Astrocyte of the spinal cord (primary cell): ENCODE data around the gene TPP2.

Experiments used
- DNase-seq: peaks from one replicate; pipeline ENCODE4 v3.0.0; 2011; ENCODE audit warnings: low read depth, low spot score
- H3K4me3 ChIP-seq: 2 replicates; pipeline ENCODE4 v1.5.1; 2011; ENCODE audit warnings: low read depth, mild to moderate bottlenecking, low read length, moderate library complexity
- in situ Hi-C: cut with HindIII; loops from 2 replicates; pipeline ENCODE4 v1.10.0; 2017; ENCODE audit warnings: low sequenced_read_pairs
- TF ChIP-seq, protein P1 (sequence below): IDR thresholded peaks from 2 replicates; pipeline ENCODE4 v1.5.1; 2012; ENCODE audit warnings: low read depth, mild to moderate bottlenecking, low read length, inconsistent platforms

TPP2 gene

DNA sequence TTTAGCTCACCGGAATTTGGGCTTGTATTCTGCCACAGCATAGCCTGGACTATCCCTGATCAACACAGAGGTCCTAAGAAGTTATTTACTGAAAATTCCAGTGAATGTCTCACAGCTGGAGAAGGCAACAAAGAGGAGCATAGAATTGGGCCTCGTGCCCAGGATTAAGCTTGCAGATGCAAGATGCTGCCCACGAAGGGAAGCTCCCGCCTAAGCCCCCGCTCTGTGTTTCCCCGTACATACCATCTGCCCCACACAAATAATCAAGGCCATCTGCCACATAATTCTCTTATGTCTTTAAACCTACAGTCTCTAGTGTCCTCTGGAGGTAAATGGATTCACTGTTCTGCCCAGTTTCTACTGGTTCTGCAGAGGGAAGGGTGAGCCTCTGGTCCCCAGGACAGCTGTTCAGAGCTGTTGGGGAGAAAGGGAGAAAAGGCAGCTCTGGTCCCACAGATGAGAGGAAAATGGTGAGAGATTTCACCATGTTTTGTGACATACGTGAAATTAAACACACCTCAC, 7.4 kb upstream of the TPP2 start:
- no peak overlapping the region for H3K4me3 ChIP-seq
- in situ Hi-C loops: no loop called here
- TF ChIP-seq, protein P1, sequence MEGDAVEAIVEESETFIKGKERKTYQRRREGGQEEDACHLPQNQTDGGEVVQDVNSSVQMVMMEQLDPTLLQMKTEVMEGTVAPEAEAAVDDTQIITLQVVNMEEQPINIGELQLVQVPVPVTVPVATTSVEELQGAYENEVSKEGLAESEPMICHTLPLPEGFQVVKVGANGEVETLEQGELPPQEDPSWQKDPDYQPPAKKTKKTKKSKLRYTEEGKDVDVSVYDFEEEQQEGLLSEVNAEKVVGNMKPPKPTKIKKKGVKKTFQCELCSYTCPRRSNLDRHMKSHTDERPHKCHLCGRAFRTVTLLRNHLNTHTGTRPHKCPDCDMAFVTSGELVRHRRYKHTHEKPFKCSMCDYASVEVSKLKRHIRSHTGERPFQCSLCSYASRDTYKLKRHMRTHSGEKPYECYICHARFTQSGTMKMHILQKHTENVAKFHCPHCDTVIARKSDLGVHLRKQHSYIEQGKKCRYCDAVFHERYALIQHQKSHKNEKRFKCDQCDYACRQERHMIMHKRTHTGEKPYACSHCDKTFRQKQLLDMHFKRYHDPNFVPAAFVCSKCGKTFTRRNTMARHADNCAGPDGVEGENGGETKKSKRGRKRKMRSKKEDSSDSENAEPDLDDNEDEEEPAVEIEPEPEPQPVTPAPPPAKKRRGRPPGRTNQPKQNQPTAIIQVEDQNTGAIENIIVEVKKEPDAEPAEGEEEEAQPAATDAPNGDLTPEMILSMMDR: no peak
- no peak for DNase-seq

DNA sequence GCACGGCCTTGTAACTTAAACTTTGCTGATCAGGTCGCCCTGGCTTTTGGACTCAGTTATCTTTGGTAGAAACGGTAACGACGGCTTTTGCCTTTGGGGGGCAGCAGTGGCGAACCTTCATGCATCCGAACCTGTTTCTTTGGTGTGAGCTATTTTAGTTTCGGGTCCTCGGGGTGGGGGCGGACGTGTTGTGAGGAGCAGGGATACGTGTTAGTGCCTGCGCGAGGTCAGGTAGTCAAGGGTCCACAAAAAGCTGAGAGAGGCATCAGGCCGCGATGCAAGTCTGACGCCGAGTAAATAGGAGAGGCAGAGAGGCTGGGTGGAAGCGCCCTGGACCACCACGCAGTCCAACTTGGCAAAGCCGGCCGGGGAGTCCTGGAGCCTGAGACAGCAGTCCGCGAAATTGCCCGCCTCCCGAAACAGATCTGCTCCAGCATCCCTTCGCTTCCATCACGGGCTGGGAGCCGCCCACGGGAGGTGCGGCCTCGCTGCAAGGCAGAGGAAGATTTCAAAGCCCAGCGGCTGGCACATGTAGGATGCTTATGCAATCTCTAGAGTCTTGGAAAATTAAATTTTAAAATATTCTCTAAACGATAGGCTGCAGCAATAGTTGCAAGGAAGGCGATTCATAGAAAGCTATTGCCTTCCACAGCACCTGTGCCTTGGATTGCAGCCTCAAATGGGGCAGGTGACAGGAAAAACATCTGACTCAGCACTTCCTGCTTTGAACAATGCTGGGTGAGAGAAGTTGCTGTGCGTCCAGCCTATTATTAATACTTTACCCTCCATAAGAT, 4.6 kb upstream of the TPP2 start:
- peak overlapping the region; percentile 61 for H3K4me3 ChIP-seq
- in situ Hi-C loops: no loop called here
- TF ChIP-seq, protein P1: peak; percentile 79
- peak; percentile 72 for DNase-seq

DNA sequence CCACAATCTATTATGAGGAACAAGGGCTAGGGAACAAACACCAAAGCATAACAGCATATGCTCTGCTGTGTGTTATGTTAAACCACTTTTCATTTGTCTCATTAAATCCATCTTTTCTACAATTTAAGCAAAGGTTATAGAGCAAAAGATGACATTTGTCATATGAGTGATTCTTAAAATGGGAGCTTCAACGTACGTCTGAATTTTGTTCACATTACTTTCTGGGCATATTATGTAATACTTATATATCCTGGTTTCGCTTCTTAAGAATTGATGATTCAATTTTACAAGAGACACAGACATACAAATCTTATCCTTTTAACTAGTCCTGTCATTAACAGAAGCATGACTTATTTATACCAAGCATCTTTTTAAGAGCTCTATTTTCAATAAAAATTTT, 3.3 kb upstream of the TPP2 start:
- H3K4me3 ChIP-seq: no peak overlapping the region
- DNase-seq: no peak
- in situ Hi-C loops: no loop called here
- TF ChIP-seq, protein P1: no peak

DNA sequence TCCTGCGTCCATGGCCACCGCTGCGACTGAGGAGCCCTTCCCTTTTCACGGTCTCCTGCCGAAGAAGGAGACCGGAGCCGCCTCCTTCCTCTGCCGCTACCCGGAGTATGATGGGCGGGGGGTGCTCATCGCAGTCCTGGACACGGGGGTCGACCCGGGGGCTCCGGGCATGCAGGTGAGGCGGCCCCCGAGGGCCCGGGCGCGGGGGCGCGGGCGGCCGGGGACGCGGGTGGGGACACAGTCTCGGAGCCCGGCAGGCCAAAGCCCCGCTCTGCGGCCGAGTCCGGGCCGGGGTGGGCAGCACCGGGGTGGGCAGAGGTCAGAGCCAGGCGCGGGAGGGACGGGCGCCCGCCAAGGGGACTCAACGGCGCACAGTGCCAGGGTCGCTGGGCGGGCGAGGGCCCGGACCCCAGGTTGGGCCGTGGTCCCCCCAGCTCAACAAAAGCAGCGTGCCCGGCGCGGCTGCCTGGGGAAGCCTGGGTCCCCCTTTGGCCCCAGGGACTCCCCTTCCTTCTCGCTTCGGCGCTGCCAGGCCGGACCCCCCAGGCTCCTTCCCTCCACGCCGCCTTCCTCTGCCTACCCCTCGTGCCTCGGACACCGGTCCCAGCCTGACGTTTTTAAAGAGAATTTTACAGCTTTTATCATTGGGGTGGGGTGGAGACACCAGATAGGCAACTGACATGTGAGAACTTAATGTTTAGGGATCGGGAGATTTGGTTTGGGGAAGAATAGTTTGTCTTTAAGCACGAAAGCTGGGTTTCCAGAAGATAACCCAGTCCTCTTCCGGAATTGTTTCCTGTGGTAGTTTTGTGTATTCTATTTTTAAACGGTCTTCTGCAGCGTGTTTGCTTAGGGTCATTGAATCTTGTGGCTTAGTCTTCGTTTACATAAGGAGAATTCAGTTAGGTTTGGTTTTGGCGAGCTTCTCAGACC, 509 bp downstream of the TPP2 start:
- in situ Hi-C loops: no loop called here
- TF ChIP-seq, protein P1: no peak
- peak; percentile 41 for DNase-seq
- peak overlapping the region; percentile 98 for H3K4me3 ChIP-seq

DNA sequence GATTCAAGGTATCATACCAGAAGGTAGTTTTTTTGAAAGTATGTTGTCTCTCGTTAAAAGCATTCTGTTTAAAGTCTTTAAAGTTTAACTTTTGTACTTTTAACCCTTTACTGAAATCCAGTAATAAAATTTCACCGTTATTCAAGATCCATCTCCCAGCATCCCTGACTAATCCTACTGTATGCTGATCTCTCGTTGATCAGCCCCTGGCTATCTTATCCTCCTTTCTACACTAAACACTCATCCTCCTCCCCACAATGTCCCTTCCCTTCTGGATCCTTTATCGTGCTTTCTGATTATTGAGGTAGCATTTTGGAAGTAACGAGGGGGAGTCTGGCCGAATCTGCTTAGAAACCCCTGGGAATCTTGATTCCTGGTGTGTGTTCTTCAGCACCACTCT, 1.3 kb downstream of the TPP2 start:
- no peak for DNase-seq
- in situ Hi-C loops: no loop called here
- peak overlapping the region; percentile 98 for H3K4me3 ChIP-seq
- TF ChIP-seq, protein P1: no peak

DNA sequence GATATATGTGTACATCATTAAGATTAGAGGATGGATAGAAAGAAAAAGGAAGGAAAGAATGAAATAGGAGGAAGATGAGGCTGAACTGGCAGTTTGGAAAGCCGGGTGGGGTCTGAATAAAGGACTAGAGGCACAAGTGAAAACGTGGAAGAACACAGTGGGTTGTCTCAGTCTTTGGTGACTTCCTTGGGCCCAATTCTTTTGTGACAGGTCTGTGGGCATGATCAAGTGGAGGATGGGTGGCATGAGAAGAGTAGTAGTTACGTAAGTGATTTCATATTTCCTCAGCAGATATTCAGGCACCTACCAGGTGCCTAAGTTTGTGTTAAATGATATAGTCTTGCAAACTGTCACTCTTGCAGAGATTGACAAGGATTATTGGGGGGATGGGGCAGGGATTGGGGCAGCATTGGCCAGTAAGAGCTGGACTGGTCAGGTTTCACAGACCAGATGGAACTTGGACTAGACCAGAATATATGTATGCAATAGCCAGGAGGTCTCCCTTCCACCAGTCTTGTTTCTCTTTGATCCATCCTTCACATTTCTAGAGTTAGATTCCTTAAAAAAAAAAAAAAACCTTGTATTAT, 2.7 kb downstream of the TPP2 start:
- in situ Hi-C loops: no loop called here
- no peak overlapping the region for H3K4me3 ChIP-seq
- TF ChIP-seq, protein P1: no peak
- no peak for DNase-seq
